HepG2 (cell line): ENCODE measurements around the gene ATRN. TPM values are rescaled to one million over a fixed set of nuclear protein-coding genes. Genes with fewer than 3 reads are reported as not detected.

Experiments
- ATAC-seq: fragments of 200-7000 bp; cut with Tn5 transposase; 3 replicates; pipeline ENCODE4 v1.9.1; 2020; ENCODE audit warnings: mild to moderate bottlenecking, moderate library complexity
- BruUV-seq: library from RNA; stranded (reverse); fragments of 400-500 nt; replicated peaks from 2 replicates; lab custom pipeline; 2021; lab: Mats Ljungman, UMichigan
- CTCF ChIA-PET: fragments of 300-600 bp; formaldehyde crosslinking; extraction: SDS; loops from one replicate; lab custom pipeline; 2021; ENCODE audit warnings: low total read pairs, inconsistent platforms, low intra/inter-chr PET ratio; lab: Yijun Ruan, JAX
- POLR2A ChIA-PET: fragments of 350-600 bp; sonication (Branson Sonifier 250); formaldehyde crosslinking; loops from one replicate; lab custom pipeline; 2020; ENCODE audit warnings: antibody characterized with exemption, inconsistent platforms; lab: Yijun Ruan, JAX
- DNase-seq: peaks from one replicate; pipeline ENCODE4 v3.0.0-alpha.2; 2015; ENCODE audit warnings: low spot score
- FAIRE-seq: peaks from 3 replicates; lab custom pipeline; 2011; peaks lifted over from hg19 to GRCh38; lab: Jason Lieb, UNC
- H2AFZ ChIP-seq: one replicate; pipeline ENCODE4 v1.6.1; 2011; ENCODE audit warnings: low read length, inconsistent platforms
- H3K27ac ChIP-seq: fragments of 300-600 bp; 3 replicates; pipeline ENCODE4 v1.8.0; 2011; ENCODE audit warnings: mixed run types, mild to moderate bottlenecking, mixed read lengths, low read length, inconsistent platforms; ENCODE audit not compliant: insufficient read depth; ENCODE audit errors: extremely low read length
- H3K27me3 ChIP-seq, 2 experiments: fragments of 200-600 bp in 1 of 2; 2 replicates in 1 of 2; 3 replicates in 1 of 2; pipeline versions ENCODE4 v1.6.0 to v1.8.0; 2011; ENCODE audit warnings: low read length in 2 of 2, mild to moderate bottlenecking in 2 of 2, moderate library complexity in 2 of 2, inconsistent platforms in 1 of 2; ENCODE audit not compliant: insufficient read depth in 2 of 2, control insufficient read depth in 1 of 2
- H3K36me3 ChIP-seq, 2 experiments: fragments of 200-600 bp in 1 of 2; replicated peaks in 1 of 2; 2 replicates in 1 of 2; 3 replicates in 1 of 2; pipeline versions ENCODE4 v1.5.1 to v1.8.0; 2011; ENCODE audit warnings: low read length in 2 of 2, inconsistent platforms in 1 of 2; ENCODE audit not compliant: insufficient read depth in 2 of 2, control insufficient read depth in 1 of 2
- H3K4me1 ChIP-seq: 2 replicates; pipeline ENCODE4 v1.5.1; 2012; ENCODE audit warnings: low read length, inconsistent platforms; ENCODE audit not compliant: insufficient read depth
- H3K4me2 ChIP-seq: 2 replicates; pipeline ENCODE4 v1.6.0; 2011; ENCODE audit warnings: low read depth, low read length, inconsistent platforms
- H3K4me3 ChIP-seq, 3 experiments: fragments of 200-600 bp in 1 of 3; sonication (generic), shearing (Covaris generic) in 1 of 3; replicated peaks in 1 of 3; 2 replicates each; pipeline ENCODE4 v1.5.1; 2011 to 2016; ENCODE audit warnings: low read length in 3 of 3, inconsistent platforms in 2 of 3, low read depth in 2 of 3, mild to moderate bottlenecking in 2 of 3, control low read depth in 1 of 3, mixed read lengths in 1 of 3; ENCODE audit not compliant: insufficient read depth in 1 of 3
- H3K79me2 ChIP-seq: one replicate; pipeline ENCODE4 v1.6.1; 2011; ENCODE audit warnings: low read length, inconsistent platforms; ENCODE audit not compliant: insufficient read depth
- H3K9ac ChIP-seq: 2 replicates; pipeline ENCODE4 v1.6.0; 2011; ENCODE audit warnings: mild to moderate bottlenecking, low read depth, low read length, inconsistent platforms; ENCODE audit not compliant: insufficient read depth
- H3K9me3 ChIP-seq: 2 replicates; pipeline ENCODE4 v1.5.1; 2012; ENCODE audit warnings: mild to moderate bottlenecking, low read length
- H4K20me1 ChIP-seq: 2 replicates; pipeline ENCODE4 v1.6.0; 2011; ENCODE audit warnings: inconsistent platforms, mild to moderate bottlenecking, low read length, moderate library complexity; ENCODE audit not compliant: insufficient read depth
- EZH2 ChIP-seq: conservative IDR thresholded peaks from 2 replicates; pipeline ENCODE4 v1.6.1; 2012; ENCODE audit warnings: mild to moderate bottlenecking, low read depth, low read length, moderate library complexity
- ZNF234 ChIP-seq: sonication (generic); formaldehyde crosslinking; conservative IDR thresholded peaks from 2 replicates; pipeline ENCODE4 v1.5.1; 2020; ENCODE audit warnings: mild to moderate bottlenecking, missing genetic modification reagents
- ZNF629 ChIP-seq: sonication (generic); formaldehyde crosslinking; conservative IDR thresholded peaks from 2 replicates; pipeline ENCODE4 v1.5.0; 2020; ENCODE audit warnings: missing genetic modification reagents
- ZNF674 ChIP-seq: sonication (generic); formaldehyde crosslinking; IDR thresholded peaks from 2 replicates; pipeline ENCODE4 v1.5.0; 2020; ENCODE audit warnings: low read depth, mild to moderate bottlenecking, missing genetic modification reagents
- WGBS: methylation state at CpG from one replicate; pipeline ENCODE4 v1.1.6; 2017; ENCODE audit warnings: low lambda C conversion rate; 5-methylcytosine and 5-hydroxymethylcytosine counted together
- in situ Hi-C: cut with HindIII; loops from 2 replicates; pipeline ENCODE4 v1.10.0; 2017; ENCODE audit warnings: low pct_unique_long_range_greater_than_20kb; ENCODE audit not compliant: extremely low pct_ligation_motif_present
- intact Hi-C: fragments of 100-400 bp; cut with micrococcal nuclease; formaldehyde crosslinking; loops from one replicate; pipeline ENCODE4 v1.10.0; 2022; ENCODE audit not compliant: unreplicated experiment
- polyA plus RNA-seq, 8 experiments: library from polyadenylated mRNA; depleted of rRNA in 3 of 8; stranded (reverse) in 7 of 8; unstranded in 1 of 8; fragments of >200 nt; fragmentation: Illumina TruSeq in 4 of 8; extraction: Trizol in 4 of 8; gene quantifications; 2 replicates each; pipeline versions ENCODE4 v1.2.1 to v1.2.3, GENCODE V29; 2011 to 2016; ENCODE audit warnings: low read depth in 4 of 8, missing spikeins in 1 of 8, mixed read lengths in 1 of 8; ENCODE audit not compliant: insufficient read depth in 1 of 8
- total RNA-seq, 5 experiments: library from RNA; depleted of rRNA; stranded (reverse); fragments of >200 nt; fragmentation: Illumina TruSeq; extraction: Trizol; gene quantifications; 2 replicates each; pipeline ENCODE4 v1.2.3, GENCODE V29; 2016; ENCODE audit warnings: low read depth in 1 of 5
- TF ChIP-seq, protein P1 (sequence below): sonication (generic); formaldehyde crosslinking; IDR thresholded peaks from 2 replicates; pipeline ENCODE4 v1.4.0; 2020; ENCODE audit warnings: mild to moderate bottlenecking, missing genetic modification reagents
- TF ChIP-seq, protein P2 (sequence below): sonication (generic); formaldehyde crosslinking; IDR thresholded peaks from 2 replicates; pipeline ENCODE4 v1.4.0; 2020; ENCODE audit warnings: missing genetic modification reagents

Gene ATRN
- total and polyA plus RNA-seq, 2 of the 13 experiments (the other 11 are each of a cell fraction or from before 2014, with no cell fraction given): 44.2 to 81.1 TPM

DNA sequence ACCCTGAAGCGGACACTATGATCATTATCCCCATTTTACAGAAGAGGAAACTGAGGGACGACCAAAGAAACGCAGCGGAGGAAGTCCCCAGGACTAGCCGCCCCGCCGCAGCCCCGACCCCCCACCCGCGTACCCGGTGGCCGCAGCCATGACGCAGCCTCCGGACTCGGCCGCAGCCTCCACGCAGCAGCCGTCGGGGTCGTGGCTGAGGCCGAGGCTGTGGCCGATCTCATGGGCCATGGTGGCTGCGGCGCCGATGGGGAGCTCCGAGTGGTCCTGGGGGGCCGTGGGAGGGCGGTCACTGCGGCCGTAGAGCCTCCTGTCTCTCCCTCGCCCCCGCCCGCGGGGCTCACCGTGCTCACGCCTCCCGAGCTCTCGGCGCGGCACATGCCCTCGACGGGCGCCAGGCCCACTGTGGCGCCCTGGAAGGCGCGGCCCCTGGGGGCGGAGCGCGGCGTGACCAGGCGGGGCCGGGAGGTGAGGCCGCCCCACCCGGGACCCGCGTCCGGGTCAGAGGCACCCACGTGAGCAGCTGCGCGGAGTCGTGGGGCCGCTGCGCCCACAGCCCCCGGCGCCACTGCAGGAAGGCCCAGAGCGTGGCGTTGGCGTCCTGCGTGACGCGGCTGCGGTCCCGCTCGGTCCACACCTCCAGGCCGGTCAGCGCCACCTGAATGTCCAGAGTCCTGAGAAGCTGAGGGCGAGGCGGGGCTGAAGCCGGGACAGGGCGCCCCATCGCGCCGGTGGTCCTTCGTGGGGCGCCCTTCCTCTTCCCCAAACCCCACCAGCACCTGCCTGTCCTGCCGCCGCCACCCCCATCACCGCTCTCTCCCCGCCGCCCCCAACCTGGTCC lies 202.6 kb downstream of the ATRN start:
- no TSS peak for BruUV-seq
- H3K79me2 ChIP-seq: no peaks in the 10 kb centered on the region
- no peaks in the 10 kb centered on the region for H3K9me3 ChIP-seq
- ATAC-seq: no peak
- intact Hi-C loops: no loop called here
- no peak overlapping the region for H3K27ac ChIP-seq
- CTCF ChIA-PET: no interaction called here
- 57% methylated on average over 58 of the region's 90 CpGs for WGBS
- in situ Hi-C loops: no loop called here
- TF ChIP-seq ZNF234 (CRISPR knock-in tag): no peak
- TF ChIP-seq ZNF629 (CRISPR knock-in tag): peak; percentile 72
- no peak for TF ChIP-seq ZNF674 (CRISPR knock-in tag)
- DNase-seq: no peak
- H4K20me1 ChIP-seq: no peaks in the 10 kb centered on the region
- no peak overlapping the region for H3K9ac ChIP-seq
- H2AFZ ChIP-seq: no peak overlapping the region
- H3K4me1 ChIP-seq: peaks cover 8% of the 10 kb centered on the region; the same call in 1 of the 2 replicates
- no peak overlapping the region; the same call in 1 of the 2 replicates for H3K4me2 ChIP-seq
- H3K27me3 ChIP-seq: peaks cover 51 to 97% of the 10 kb centered on the region in 2 experiments
- FAIRE-seq: no peak
- no peaks in the 10 kb centered on the region for H3K36me3 ChIP-seq
- POLR2A ChIA-PET: no interaction called here
- H3K4me3 ChIP-seq: no peak overlapping the region

DNA sequence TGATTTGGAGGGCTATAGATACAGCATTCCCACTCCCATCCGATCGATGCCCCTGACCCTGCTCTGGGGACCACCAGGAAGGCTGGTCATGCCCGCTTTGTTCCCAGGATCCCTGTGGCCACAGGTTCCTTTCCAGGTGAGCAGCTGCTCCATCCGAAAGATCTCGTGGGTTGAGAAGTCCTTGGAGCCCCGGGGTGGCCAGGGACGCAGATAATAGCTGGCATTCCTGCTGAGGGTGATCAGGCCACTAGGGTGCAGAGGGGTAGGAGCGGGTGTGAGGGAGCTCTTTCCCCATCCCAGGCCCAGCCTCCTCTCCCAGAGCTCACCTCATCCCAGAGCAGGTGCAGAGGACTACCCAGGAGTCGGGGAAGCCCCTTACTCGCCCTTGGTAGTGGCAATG lies 203.6 kb downstream of the ATRN start:
- Histone ChIP-seq H3K36me3 (no peaks in the 10 kb centered on the region), H3K27ac (no peak overlapping the region), H3K4me3 (no peak overlapping the region), H3K4me1 (peaks cover 8% of the 10 kb centered on the region; the same call in 1 of the 2 replicates), H3K9ac (no peak overlapping the region), H2AFZ (no peak overlapping the region), H3K79me2 (no peaks in the 10 kb centered on the region), H3K9me3 (no peaks in the 10 kb centered on the region), H3K27me3 (peaks cover 52 to 97% of the 10 kb centered on the region in 2 experiments), H4K20me1 (no peaks in the 10 kb centered on the region), H3K4me2 (no peak overlapping the region)
- no peak for FAIRE-seq
- no TSS peak for BruUV-seq
- ChIA-PET POLR2A (no interaction called here), CTCF (no interaction called here)
- 13% methylated on average over 10 of the region's 10 CpGs for WGBS
- in situ Hi-C loops: no loop called here
- DNase-seq: no peak
- intact Hi-C loops: no loop called here
- peak; percentile 85 for TF ChIP-seq EZH2
- TF ChIP-seq, protein P1, sequence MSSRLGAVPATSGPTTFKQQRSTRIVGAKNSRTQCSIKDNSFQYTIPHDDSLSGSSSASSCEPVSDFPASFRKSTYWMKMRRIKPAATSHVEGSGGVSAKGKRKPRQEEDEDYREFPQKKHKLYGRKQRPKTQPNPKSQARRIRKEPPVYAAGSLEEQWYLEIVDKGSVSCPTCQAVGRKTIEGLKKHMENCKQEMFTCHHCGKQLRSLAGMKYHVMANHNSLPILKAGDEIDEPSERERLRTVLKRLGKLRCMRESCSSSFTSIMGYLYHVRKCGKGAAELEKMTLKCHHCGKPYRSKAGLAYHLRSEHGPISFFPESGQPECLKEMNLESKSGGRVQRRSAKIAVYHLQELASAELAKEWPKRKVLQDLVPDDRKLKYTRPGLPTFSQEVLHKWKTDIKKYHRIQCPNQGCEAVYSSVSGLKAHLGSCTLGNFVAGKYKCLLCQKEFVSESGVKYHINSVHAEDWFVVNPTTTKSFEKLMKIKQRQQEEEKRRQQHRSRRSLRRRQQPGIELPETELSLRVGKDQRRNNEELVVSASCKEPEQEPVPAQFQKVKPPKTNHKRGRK (CRISPR knock-in tag): no peak
- TF ChIP-seq, protein P2, sequence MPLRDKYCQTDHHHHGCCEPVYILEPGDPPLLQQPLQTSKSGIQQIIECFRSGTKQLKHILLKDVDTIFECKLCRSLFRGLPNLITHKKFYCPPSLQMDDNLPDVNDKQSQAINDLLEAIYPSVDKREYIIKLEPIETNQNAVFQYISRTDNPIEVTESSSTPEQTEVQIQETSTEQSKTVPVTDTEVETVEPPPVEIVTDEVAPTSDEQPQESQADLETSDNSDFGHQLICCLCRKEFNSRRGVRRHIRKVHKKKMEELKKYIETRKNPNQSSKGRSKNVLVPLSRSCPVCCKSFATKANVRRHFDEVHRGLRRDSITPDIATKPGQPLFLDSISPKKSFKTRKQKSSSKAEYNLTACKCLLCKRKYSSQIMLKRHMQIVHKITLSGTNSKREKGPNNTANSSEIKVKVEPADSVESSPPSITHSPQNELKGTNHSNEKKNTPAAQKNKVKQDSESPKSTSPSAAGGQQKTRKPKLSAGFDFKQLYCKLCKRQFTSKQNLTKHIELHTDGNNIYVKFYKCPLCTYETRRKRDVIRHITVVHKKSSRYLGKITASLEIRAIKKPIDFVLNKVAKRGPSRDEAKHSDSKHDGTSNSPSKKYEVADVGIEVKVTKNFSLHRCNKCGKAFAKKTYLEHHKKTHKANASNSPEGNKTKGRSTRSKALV (CRISPR knock-in tag): 0 out of 2 replicates have a peak, but pooled peaks have one; percentile 28
- peak; percentile 7; the same call in 2 of the 3 replicates for ATAC-seq
